Body of pancreas (tissue), 4 donors: Measurements from ENCODE around the gene IL22RA2.

Experiments
- POLR2A ChIP-seq, 3 donors: fragments of 450-650 bp; IDR thresholded peaks; one replicate each; pipeline ENCODE4 v1.6.1; 2016; ENCODE audit warnings: antibody characterized with exemption in 3 of 3, mild to moderate bottlenecking in 2 of 3
- TF ChIP-seq, protein P1 (sequence below), 7 experiments: fragments of 450-650 bp in 4 of 7; fragments of 200-600 bp in 3 of 7; sonication (generic) in 3 of 7; IDR thresholded peaks; one replicate each; pipeline ENCODE4 v1.5.1; 2016 to 2019; ENCODE audit warnings: antibody characterized with exemption in 7 of 7

DNA sequence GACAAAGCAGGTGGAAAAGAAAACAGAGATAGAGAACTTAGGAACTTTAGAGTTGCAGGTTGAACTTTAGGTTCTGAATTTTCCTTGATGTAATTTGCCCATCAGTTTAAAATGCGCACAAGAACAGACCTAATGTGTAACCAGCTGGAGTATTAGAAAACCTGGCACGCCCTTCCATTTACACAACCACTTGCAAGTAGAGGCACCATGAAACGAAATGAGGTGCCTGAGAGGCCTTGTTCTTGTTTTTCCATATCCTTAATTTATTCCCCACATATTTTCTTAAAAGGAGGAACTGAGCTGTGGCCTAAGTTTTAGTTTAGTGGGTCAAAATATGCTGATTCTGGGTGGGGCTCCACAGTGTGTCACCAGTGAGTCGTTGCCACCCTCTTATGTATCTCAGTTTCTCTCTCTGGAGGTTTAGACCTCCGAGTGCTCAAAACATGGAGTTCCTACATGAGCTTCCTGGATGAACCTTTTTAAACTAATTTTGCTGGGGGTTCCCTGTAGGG lies 17.2 kb upstream of the IL22RA2 start:
- TF ChIP-seq, protein P1, sequence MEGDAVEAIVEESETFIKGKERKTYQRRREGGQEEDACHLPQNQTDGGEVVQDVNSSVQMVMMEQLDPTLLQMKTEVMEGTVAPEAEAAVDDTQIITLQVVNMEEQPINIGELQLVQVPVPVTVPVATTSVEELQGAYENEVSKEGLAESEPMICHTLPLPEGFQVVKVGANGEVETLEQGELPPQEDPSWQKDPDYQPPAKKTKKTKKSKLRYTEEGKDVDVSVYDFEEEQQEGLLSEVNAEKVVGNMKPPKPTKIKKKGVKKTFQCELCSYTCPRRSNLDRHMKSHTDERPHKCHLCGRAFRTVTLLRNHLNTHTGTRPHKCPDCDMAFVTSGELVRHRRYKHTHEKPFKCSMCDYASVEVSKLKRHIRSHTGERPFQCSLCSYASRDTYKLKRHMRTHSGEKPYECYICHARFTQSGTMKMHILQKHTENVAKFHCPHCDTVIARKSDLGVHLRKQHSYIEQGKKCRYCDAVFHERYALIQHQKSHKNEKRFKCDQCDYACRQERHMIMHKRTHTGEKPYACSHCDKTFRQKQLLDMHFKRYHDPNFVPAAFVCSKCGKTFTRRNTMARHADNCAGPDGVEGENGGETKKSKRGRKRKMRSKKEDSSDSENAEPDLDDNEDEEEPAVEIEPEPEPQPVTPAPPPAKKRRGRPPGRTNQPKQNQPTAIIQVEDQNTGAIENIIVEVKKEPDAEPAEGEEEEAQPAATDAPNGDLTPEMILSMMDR (IDR thresholded peaks at IDR 0.05) = no peak
- no peak for TF ChIP-seq POLR2A (IDR thresholded peaks at IDR 0.05)
